ENCODE data around the gene ADPRS.

Gene ADPRS

GRCh38 chr1:36080236-36080635 is 8.5 kb upstream of the ADPRS start:
- Histone ChIP-seq H3K9ac (ENCODE audit: low read length in 5 of 5) (no peak overlapping the region), H3K9me3 (ENCODE audit: control insufficient read depth in 5 of 5, low read length in 5 of 5) (no peaks in the 10 kb centered on the region), H3K4me1 (ENCODE audit: control insufficient read depth in 5 of 5, insufficient read depth in 5 of 5, low read length in 5 of 5) (peaks cover 1 to 16% (median 10%) of the 10 kb centered on the region in 5 donors), H3K27ac (ENCODE audit: low read depth, low read length) (no peak overlapping the region), H3K36me3 (ENCODE audit: control insufficient read depth in 5 of 5, insufficient read depth in 5 of 5, low read length in 5 of 5) (no peaks in the 10 kb centered on the region), H3K4me3 (ENCODE audit: low read depth in 1 of 5, low read length in 5 of 5) (no peak overlapping the region), H3K27me3 (ENCODE audit: control insufficient read depth in 5 of 5, insufficient read depth in 4 of 5, low read length in 5 of 5) (peaks cover 0 to 13% (median 4%) of the 10 kb centered on the region in 5 donors)

GRCh38 chr1:36080801-36081200 is 7.9 kb upstream of the ADPRS start:
- Histone ChIP-seq H3K4me3 (ENCODE audit: low read depth in 1 of 5, low read length in 5 of 5) (no peak overlapping the region), H3K36me3 (ENCODE audit: control insufficient read depth in 5 of 5, insufficient read depth in 5 of 5, low read length in 5 of 5) (no peaks in the 10 kb centered on the region), H3K27ac (ENCODE audit: low read depth, low read length) (no peak overlapping the region), H3K9ac (ENCODE audit: low read length in 5 of 5) (no peak overlapping the region), H3K27me3 (ENCODE audit: control insufficient read depth in 5 of 5, insufficient read depth in 4 of 5, low read length in 5 of 5) (peaks cover 0 to 13% (median 4%) of the 10 kb centered on the region in 5 donors), H3K9me3 (ENCODE audit: control insufficient read depth in 5 of 5, low read length in 5 of 5) (no peaks in the 10 kb centered on the region), H3K4me1 (ENCODE audit: control insufficient read depth in 5 of 5, insufficient read depth in 5 of 5, low read length in 5 of 5) (peaks cover 1 to 16% (median 10%) of the 10 kb centered on the region in 5 donors)

GRCh38 chr1:36081926-36082485 is 6.7 kb upstream of the ADPRS start:
- H3K4me1 ChIP-seq (ENCODE audit: control insufficient read depth in 5 of 5, insufficient read depth in 5 of 5, low read length in 5 of 5), result peaks cover 1 to 15% (median 8%) of the 10 kb centered on the region in 5 donors
- H3K27me3 ChIP-seq (ENCODE audit: control insufficient read depth in 5 of 5, insufficient read depth in 4 of 5, low read length in 5 of 5), result peaks cover 0 to 13% (median 4%) of the 10 kb centered on the region in 5 donors
- H3K4me3 ChIP-seq (ENCODE audit: low read depth in 1 of 5, low read length in 5 of 5), result no peak overlapping the region
- H3K27ac ChIP-seq (ENCODE audit: low read depth, low read length), result no peak overlapping the region
- no peak overlapping the region for H3K9ac ChIP-seq (ENCODE audit: low read length in 5 of 5)
- H3K9me3 ChIP-seq (ENCODE audit: control insufficient read depth in 5 of 5, low read length in 5 of 5), result no peaks in the 10 kb centered on the region
- H3K36me3 ChIP-seq (ENCODE audit: control insufficient read depth in 5 of 5, insufficient read depth in 5 of 5, low read length in 5 of 5), result no peaks in the 10 kb centered on the region

GRCh38 chr1:36083219-36083618 is 5.5 kb upstream of the ADPRS start:
- Histone ChIP-seq H3K27ac (ENCODE audit: low read depth, low read length) (no peak overlapping the region), H3K9ac (ENCODE audit: low read length in 5 of 5) (no peak overlapping the region), H3K9me3 (ENCODE audit: control insufficient read depth in 5 of 5, low read length in 5 of 5) (no peaks in the 10 kb centered on the region), H3K27me3 (ENCODE audit: control insufficient read depth in 5 of 5, insufficient read depth in 4 of 5, low read length in 5 of 5) (peaks cover 0 to 13% (median 4%) of the 10 kb centered on the region in 5 donors), H3K4me3 (ENCODE audit: low read depth in 1 of 5, low read length in 5 of 5) (no peak overlapping the region), H3K36me3 (ENCODE audit: control insufficient read depth in 5 of 5, insufficient read depth in 5 of 5, low read length in 5 of 5) (no peaks in the 10 kb centered on the region), H3K4me1 (ENCODE audit: control insufficient read depth in 5 of 5, insufficient read depth in 5 of 5, low read length in 5 of 5) (peaks cover 1 to 19% (median 11%) of the 10 kb centered on the region in 5 donors)

GRCh38 chr1:36083635-36084496 is 4.8 kb upstream of the ADPRS start, which contains the start of gene TEKT2:
TEKT2 (plus strand) TSS chr1:36084094; CDS start chr1:36084922, 828 bp downstream.
- Histone ChIP-seq H3K36me3 (ENCODE audit: control insufficient read depth in 5 of 5, insufficient read depth in 5 of 5, low read length in 5 of 5) (no peaks in the 10 kb centered on the region), H3K4me3 (ENCODE audit: low read depth in 1 of 5, low read length in 5 of 5) (peak within 1 kb of the TSS; percentile 48 to 65 (median 59)), H3K27me3 (ENCODE audit: control insufficient read depth in 5 of 5, insufficient read depth in 4 of 5, low read length in 5 of 5) (peaks cover 0 to 13% (median 4%) of the 10 kb centered on the region in 5 donors), H3K9me3 (ENCODE audit: control insufficient read depth in 5 of 5, low read length in 5 of 5) (no peaks in the 10 kb centered on the region), H3K4me1 (ENCODE audit: control insufficient read depth in 5 of 5, insufficient read depth in 5 of 5, low read length in 5 of 5) (peaks cover 1 to 22% (median 14%) of the 10 kb centered on the region in 5 donors), H3K27ac (ENCODE audit: low read depth, low read length) (no peak within 1 kb of the TSS), H3K9ac (ENCODE audit: low read length in 5 of 5) (peak within 1 kb of the TSS in 3 of 5 donors; percentile 15 to 78 (median 68))

GRCh38 chr1:36084497-36085115 is 4.1 kb upstream of the ADPRS start:
- Histone ChIP-seq H3K9ac (ENCODE audit: low read length in 5 of 5) (peak overlapping the region in 3 of 5 donors; percentile 15 to 78 (median 68)), H3K36me3 (ENCODE audit: control insufficient read depth in 5 of 5, insufficient read depth in 5 of 5, low read length in 5 of 5) (no peaks in the 10 kb centered on the region), H3K9me3 (ENCODE audit: control insufficient read depth in 5 of 5, low read length in 5 of 5) (no peaks in the 10 kb centered on the region), H3K27me3 (ENCODE audit: control insufficient read depth in 5 of 5, insufficient read depth in 4 of 5, low read length in 5 of 5) (peaks cover 0 to 13% (median 4%) of the 10 kb centered on the region in 5 donors), H3K4me3 (ENCODE audit: low read depth in 1 of 5, low read length in 5 of 5) (peak overlapping the region; percentile 48 to 65 (median 59)), H3K4me1 (ENCODE audit: control insufficient read depth in 5 of 5, insufficient read depth in 5 of 5, low read length in 5 of 5) (peaks cover 3 to 28% (median 20%) of the 10 kb centered on the region in 5 donors), H3K27ac (ENCODE audit: low read depth, low read length) (no peak overlapping the region)

- H3K27me3 ChIP-seq (ENCODE audit: control insufficient read depth in 5 of 5, insufficient read depth in 4 of 5, low read length in 5 of 5), result peaks cover 0 to 13% (median 4%) of the 10 kb centered on the region in 5 donors
- no peak overlapping the region for H3K4me3 ChIP-seq (ENCODE audit: low read depth in 1 of 5, low read length in 5 of 5)
- no peaks in the 10 kb centered on the region for H3K36me3 ChIP-seq (ENCODE audit: control insufficient read depth in 5 of 5, insufficient read depth in 5 of 5, low read length in 5 of 5)
- H3K4me1 ChIP-seq (ENCODE audit: control insufficient read depth in 5 of 5, insufficient read depth in 5 of 5, low read length in 5 of 5), result peaks cover 4 to 34% (median 25%) of the 10 kb centered on the region in 5 donors
- H3K9ac ChIP-seq (ENCODE audit: low read length in 5 of 5), result no peak overlapping the region
- no peak overlapping the region for H3K27ac ChIP-seq (ENCODE audit: low read depth, low read length)
- no peaks in the 10 kb centered on the region for H3K9me3 ChIP-seq (ENCODE audit: control insufficient read depth in 5 of 5, low read length in 5 of 5)
Observed at GRCh38 chr1:36085126-36085525, 3.6 kb upstream of the ADPRS start.

- no peaks in the 10 kb centered on the region for H3K9me3 ChIP-seq (ENCODE audit: control insufficient read depth in 5 of 5, low read length in 5 of 5)
- peaks cover 4 to 35% (median 28%) of the 10 kb centered on the region in 5 donors for H3K4me1 ChIP-seq (ENCODE audit: control insufficient read depth in 5 of 5, insufficient read depth in 5 of 5, low read length in 5 of 5)
- H3K27ac ChIP-seq (ENCODE audit: low read depth, low read length), result no peak overlapping the region
- H3K4me3 ChIP-seq (ENCODE audit: low read depth in 1 of 5, low read length in 5 of 5), result no peak overlapping the region
- H3K9ac ChIP-seq (ENCODE audit: low read length in 5 of 5), result no peak overlapping the region
- peaks cover 0 to 13% (median 4%) of the 10 kb centered on the region in 5 donors for H3K27me3 ChIP-seq (ENCODE audit: control insufficient read depth in 5 of 5, insufficient read depth in 4 of 5, low read length in 5 of 5)
- peaks cover 0 to under 1% (median 0%) of the 10 kb centered on the region in 5 donors for H3K36me3 ChIP-seq (ENCODE audit: control insufficient read depth in 5 of 5, insufficient read depth in 5 of 5, low read length in 5 of 5)
Observed at GRCh38 chr1:36085686-36086526, 2.8 kb upstream of the ADPRS start.

GRCh38 chr1:36086529-36087232 is 2.0 kb upstream of the ADPRS start:
- Histone ChIP-seq H3K27ac (ENCODE audit: low read depth, low read length) (no peak overlapping the region), H3K9ac (ENCODE audit: low read length in 5 of 5) (no peak overlapping the region), H3K4me1 (ENCODE audit: control insufficient read depth in 5 of 5, insufficient read depth in 5 of 5, low read length in 5 of 5) (peaks cover 4 to 41% (median 28%) of the 10 kb centered on the region in 5 donors), H3K27me3 (ENCODE audit: control insufficient read depth in 5 of 5, insufficient read depth in 4 of 5, low read length in 5 of 5) (peaks cover 0 to 13% (median 4%) of the 10 kb centered on the region in 5 donors), H3K9me3 (ENCODE audit: control insufficient read depth in 5 of 5, low read length in 5 of 5) (no peaks in the 10 kb centered on the region), H3K4me3 (ENCODE audit: low read depth in 1 of 5, low read length in 5 of 5) (no peak overlapping the region), H3K36me3 (ENCODE audit: control insufficient read depth in 5 of 5, insufficient read depth in 5 of 5, low read length in 5 of 5) (peaks cover 0 to 9% (median 8%) of the 10 kb centered on the region in 5 donors)
